ENCODE measurements around the gene OR2F1.
"Not testable (repeated sequence)": the region's sequence is repeated elsewhere in the genome, so short reads cannot be mapped to it uniquely, and the experiment has no call there.

The OR2F1 gene

DNA sequence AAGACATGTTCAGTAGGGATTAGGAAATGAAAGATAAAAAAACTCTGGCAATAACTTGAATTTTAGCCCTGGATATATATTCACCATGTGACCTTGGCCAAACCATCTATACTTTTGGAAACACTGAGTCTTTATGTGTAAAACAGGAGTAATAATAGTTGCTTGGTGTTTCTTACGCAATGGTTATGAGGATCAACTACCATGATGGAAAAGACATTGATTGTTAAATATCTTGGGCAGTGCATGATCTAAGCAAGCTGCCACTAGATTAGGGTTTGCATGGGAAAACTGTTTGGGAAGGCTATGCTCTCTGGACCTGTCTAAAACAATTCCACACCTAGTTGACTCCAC, 52.0 kb downstream of the OR2F1 start:
- no peak for DNase-seq (ENCODE audit: low read depth in 2 of 2)

- DNase-seq (ENCODE audit: low read depth in 2 of 2): no peak
Observed at GRCh38 chr7:144009361-144009760, 54.7 kb downstream of the OR2F1 start.

DNA sequence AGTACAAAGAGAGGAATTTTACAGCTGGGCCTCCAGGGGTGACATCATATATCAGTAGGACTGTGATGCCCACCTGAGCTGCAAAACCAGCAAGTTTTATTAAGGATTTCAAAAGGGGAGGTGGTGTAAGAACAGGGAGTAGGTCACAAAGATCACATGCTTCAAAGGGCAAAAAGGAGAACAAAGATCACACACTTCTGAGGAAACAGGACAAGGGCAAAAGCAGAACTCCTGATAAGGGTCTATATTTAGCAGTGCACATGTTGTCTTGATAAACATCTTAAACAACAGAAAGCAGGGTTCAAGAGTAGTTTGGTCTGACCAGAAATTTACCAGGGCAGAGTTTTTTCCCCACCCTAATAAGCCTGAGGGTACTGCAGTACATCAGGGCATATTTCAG, 55.4 kb downstream of the OR2F1 start:
- DNase-seq (ENCODE audit: low read depth in 2 of 2): not testable (repeated sequence)

DNA sequence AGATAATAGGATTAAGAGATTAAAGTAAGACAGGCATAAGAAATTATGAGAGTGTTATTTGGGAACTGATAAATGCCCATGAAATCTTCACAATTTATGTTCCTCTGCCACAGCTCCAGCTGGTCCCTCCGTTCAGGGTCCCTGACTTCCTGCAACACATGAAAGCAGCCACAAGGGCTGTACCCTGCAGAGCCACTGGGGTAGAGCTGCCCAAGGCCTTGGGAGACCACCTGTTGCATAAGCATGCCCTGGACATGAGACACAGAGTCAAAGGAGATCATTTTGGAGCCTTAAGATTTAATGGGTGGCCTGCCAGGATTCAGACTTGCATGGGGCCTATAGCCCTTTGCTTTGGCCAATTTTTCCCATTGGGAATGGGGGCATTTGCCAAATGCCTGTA, 56.2 kb downstream of the OR2F1 start:
- DNase-seq (ENCODE audit: low read depth in 2 of 2): not testable (repeated sequence)

- DNase-seq (ENCODE audit: low read depth in 2 of 2): no peak
Observed at GRCh38 chr7:144011458-144012230, 57.0 kb downstream of the OR2F1 start.

Data from activated CD8-positive, alpha-beta memory T cell treated with anti-CD3 and anti-CD28 coated beads for 4 hours (primary cell).